T-helper 22 cell (primary cell): ENCODE results near the gene COL23A1.
"Not testable (repeated sequence)": the region's sequence is repeated elsewhere in the genome, so short reads cannot be mapped to it uniquely, and the experiment has no call there.

ENCODE experiments used
- DNase-seq: peaks from one replicate; pipeline ENCODE4 v3.0.0-alpha.2; 2020; ENCODE audit warnings: low read depth

The COL23A1 gene

DNA sequence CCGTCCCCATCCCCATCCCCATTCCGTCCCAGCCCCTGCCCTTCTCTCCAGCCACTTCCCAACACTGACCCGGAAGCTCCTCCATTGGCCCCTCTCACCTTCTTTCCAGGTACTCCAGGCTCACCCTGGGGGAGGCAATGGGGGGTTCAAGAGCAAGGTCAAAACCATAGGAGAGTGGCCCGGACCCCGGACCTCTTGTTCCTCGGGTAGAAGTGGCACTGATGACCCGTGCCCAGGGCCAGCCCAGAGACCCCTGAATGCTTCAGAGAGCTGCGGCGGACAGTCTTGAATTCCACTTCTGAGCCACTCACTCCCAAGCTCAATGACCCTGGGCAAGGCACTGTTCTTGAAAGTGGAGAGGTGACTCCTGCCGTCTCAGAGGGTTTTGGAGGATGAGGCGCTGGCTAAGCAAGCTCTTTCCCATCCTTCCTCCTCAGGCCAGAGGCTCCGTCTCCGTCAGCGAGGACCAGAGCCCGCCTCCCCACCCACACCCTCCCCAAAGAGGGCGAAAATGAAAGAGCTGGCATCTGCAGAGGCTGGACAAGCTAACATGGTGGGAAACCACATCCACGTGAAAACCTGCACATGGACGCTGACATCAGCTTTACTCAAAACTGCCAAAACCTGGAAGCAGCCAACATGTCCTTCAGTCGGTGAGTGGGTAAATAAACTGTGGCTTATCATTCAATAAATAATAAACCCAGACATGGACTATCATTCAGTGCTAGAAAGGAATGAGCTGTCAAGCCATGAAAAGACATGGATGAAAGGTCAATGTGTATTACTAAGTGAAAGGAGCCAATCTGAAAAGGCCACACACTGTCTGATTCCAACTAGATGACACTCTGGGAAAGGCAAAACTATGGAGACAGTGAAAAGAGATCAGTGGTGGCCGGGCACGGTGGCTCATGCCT, 330.3 kb downstream of the COL23A1 start:
- no peak for DNase-seq

DNA sequence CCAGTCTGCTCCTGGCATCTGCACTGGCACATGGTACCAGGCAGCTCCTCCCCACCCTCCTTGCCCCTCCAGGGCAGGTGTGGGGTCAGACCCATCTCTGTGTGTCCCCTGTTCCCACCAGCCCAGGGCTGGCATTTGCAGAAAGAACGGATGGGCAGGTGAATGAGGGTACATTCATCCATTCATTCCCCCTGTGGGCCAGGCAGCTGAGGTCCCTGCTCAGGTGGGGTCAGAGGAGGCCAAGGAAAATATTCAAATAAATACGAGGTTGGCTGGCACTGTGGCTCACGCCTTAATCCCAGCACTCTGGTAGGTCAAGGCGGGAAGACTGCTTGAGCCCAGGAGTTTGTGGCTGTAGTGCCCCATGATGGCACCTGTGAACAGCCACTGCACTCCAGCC, 332.5 kb downstream of the COL23A1 start:
- no peak for DNase-seq

DNA sequence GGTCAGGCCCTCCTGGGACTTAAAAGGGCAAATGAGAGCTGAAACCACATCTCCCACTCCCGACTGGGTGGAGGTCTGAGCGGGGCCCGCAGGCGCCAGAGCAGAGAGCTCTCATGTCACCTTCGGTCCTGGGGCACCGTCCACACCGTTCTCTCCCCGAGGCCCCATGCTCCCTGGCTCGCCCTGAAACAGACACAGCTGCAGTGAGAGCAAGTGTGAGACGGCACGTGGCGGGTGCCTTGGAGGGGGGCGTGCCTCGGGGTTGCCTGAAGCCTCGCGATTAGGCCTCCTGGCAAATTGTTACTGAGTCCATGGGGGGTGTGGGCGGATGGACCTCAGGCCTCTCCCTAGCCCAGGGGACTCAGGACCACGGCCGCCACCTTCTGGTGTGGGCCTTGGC, 333.4 kb downstream of the COL23A1 start:
- DNase-seq = no peak

DNA sequence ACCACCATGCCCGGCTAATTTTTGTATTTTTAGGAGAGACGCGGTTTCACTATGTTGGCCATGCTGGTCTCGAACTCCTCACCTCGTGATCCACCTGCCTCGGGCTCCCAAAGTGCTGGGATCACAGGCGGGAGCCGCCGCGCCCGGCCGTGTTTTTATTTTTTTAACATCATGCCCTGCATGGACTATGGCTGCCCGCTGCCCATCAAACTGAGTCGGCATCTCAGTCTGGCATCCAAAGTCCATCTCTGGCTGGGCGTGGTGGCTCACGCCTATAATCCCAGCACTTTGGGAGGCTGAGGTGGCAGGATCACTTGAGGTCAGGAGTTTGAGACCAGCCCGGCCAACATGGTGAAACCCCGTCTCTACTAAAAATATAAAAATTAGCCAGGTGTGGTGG, 336.6 kb downstream of the COL23A1 start:
- DNase-seq = not testable (repeated sequence)

DNA sequence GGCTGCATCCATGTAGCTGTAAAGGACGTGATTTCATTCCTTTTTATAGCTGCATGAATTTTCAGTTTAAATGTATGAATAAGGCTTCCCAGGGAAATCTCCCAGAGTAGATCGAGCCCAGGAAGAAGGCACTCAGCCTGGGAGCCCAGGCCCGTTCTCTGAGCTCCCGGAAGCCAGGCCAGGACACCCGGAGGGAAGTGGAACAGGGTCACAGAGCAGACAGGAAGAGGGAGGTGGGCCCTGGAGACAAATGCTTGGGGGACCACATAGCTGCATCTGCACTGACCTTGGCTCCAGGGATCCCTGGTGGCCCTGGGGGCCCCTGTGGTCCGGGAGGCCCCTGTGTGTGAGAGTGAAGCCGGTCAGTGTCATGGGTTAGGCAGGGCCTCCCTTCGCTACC, 337.9 kb downstream of the COL23A1 start:
- no peak for DNase-seq

DNA sequence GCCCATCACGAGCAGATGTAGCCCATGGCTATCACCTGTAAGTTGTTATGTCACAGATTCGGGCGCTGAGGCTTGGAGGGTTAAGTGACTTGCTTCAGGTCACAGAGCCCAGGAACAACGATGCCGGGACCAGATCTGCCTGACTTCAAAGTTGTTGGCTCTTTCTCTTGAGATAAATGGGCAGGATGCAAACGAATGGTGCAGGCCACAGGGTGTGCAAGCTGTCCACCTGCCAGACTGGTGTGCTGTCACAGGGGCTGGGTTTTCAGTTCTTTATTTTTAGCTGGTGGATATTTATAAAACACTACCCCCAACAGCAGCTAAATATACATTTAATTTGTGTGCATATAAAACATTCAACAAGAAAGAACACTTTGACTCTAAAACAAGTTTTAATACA, 339.9 kb downstream of the COL23A1 start:
- no peak for DNase-seq

DNA sequence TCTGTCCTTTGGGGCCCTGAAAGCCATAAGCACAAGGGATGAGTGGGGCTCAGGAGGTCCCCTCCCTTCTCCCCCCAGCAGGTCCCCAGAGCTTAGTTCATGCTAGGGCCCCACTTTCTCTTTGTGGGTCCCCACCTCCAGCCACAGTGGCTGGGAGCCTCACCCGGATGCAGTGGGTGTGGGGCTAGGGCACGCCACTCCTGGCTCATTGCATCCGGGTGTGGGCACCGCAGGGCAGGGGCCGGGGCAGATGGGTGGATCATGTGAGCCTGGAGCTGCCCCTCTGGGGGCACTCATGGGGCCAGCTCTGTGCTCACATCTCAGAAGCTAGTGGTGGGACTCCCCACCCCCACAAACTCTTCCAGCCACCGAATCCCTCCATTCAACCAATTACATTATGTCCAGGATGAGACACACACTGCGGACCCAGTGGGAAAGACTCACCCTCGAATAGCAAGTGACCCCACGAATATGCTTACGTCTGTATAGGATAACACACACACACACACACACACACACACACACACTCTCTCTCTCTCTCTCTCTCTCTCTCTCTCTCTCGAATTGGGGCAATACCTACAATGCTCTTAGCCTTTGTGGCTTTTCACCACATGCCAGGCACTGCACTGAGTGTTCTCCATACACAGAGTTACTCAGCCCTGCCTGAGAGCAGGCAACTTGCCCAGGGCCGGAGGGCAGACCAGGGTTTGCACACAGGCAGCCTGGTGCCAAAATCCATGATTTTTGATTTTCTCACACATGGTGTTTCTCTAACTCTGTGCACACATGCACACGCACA, 340.8 kb downstream of the COL23A1 start:
- no peak for DNase-seq

DNA sequence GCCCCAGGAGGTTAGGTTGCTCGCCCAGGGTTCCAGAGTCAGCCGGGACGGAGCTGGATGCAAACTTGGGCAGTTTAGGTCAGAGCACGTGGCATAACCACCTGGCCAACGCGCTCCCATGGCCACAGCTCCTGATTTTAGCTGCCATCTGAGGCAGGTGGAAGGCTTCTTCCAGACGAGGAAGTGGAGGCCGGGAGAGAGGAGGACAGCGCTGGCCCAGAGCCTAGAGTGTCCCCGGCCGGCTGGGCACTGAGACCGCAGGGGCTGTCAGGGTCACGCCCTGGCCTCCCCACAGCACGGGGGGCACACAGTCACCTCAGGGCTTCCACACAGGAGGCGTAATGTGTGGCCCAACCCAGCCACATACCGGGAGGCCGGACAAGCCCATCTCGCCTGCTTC, 341.4 kb downstream of the COL23A1 start:
- DNase-seq = no peak

DNA sequence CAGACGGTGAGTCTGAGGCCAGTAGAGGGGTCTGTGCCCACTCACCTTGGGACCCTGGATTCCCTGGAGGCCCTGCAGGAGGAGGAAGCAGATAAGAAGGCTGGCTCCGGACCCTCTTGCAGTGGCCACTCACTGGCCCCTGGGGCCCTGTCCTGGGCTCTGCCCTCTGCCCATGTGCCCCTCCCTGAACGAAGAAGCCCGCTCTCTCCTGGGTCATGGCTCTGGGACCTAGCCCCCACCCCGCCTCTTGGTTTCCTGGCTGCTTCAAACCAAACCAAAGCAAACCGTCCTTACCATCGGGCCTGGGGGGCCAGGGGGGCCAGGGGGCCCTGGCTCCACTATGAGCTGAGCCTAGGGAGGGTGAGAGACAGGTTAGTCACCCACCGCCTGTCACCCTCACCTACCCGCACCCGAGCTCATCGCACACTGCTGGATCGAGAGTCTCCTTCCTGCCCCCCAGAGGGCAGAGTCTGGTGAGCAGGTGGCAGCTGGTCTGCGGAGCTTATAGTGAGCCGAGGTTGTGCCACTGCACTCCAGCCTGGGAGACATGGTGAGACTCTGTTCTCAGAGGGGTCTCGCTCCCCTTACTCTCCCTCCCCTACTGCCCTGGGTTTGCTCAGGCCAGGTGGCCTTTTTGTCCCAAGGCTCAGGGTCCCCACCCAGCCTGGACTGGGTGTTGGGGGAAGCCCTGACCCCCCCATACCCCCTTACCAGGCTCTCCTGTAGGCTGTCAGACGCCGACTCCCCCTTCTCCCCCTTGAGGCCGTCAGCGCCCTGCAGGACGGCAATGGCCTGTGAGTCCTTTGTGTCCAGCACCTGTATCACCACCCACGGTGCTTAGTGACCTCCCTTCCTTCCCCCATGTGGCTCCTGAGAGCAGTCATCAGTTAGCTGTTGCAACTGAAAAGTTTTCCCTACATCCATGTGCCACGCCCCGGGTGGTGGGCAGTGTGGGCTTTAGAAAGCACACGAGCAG, 342.4 kb downstream of the COL23A1 start:
- DNase-seq = no peak

DNA sequence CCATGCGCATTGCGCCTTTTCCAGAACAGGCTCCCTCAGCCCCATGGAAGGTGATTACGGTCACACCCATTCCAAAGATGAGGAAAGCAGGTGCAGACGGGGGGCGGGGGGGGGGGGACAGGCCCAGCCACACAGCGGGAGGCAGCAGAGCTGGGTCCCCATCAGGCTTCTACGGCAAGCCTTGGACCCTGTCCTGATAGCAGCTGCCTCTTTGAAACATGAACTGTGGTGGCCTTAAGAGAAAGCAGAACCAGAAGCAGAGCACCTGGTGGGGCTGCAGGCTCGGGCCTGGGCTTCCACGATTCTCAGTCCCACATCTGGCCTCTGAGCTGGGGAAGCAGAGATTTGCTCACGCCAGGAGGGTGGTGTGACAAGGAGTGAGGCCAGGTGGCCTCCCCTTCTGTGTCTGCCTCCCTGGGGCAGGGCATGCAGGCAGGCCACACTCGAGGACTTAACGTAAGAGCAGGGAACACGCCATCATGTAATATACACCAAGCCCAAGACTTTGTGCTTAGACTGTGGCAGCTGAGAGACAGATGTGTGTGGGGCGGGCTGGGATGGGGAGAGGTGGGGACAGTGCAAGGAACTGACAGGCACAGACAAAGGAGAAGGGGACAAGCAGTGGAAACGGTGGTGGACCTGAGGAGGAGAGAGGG, 343.4 kb downstream of the COL23A1 start:
- no peak for DNase-seq

DNA sequence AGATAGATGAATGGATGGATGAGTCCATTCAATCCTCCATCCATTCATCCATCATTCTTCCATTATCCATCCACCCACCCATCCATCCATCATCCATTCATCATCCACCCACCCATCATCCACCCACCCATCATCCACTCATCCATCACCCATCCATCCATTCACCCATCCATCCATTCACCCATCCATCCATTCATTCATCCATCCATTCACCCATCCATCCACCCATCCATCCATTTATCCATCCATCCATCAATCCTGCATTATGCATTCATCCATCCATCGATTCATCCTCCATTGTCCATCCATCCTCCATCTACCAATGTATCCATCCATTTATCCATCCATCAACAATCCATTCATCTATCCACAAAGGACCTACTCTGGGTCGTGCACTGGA, 344.8 kb downstream of the COL23A1 start:
- no peak for DNase-seq

DNA sequence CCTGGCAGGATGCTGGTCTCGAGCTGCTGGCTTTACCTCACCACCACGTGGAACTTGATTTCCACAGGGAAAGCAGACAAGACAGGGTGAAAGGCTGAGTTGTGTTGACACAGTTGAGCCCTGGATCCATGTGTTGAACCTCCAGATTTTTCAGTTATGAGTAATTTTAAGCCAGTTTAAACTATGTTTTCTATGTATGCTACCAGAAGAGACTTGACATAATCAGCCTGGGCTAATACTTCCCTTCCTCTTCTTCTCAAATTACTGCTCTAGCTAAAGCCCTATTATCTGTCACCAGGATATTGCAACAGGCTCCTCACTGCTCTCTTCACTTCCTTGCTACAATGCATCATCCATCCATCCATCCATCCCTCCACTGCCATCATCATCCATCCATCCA, 345.6 kb downstream of the COL23A1 start:
- DNase-seq = no peak

DNA sequence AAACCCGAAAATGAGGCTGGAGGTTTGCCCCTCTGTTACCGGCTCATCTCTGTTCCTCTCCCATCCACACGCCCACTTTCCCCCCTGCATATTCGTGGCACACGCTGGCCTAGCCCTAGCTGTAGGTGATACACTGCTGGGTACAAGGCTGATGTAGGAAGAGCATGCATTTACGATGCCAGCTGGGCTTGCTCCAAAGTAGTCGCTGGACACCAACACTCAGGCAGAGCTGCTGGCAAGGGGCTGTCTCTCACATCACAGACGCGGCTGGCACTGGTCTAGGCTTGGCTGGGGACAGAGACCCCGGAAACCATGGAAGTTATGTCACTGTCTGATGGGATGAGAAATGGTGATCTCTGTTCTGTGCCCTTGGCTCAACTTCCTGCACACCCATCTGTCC, 347.8 kb downstream of the COL23A1 start:
- no peak for DNase-seq

DNA sequence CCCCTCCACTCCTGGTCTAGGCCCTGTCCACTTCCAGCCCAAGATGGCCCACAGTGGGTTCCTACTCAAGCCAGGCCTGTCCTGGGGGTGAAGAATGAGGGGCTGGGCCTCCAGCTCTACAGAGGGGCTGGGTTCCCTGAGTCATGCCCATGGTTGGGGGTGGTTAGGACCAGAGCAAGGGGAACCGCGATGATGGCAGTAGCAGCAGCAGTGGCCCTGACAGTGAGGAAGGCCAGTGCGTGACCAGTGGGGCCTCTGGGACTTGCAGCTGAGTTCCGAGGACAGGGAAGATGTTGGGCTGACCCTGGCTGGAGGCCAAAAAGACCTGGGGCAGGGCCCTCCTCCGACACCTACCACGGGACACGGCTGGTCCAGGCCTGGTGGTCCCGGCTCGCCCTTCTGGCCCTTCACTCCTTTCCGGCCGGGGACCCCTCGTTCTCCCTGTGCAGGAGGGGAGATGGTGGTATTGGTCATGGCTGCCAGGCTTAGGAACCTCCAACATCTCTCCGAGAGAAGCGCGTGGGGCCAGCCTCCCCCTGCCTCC, 348.4 kb downstream of the COL23A1 start:
- DNase-seq = no peak

DNA sequence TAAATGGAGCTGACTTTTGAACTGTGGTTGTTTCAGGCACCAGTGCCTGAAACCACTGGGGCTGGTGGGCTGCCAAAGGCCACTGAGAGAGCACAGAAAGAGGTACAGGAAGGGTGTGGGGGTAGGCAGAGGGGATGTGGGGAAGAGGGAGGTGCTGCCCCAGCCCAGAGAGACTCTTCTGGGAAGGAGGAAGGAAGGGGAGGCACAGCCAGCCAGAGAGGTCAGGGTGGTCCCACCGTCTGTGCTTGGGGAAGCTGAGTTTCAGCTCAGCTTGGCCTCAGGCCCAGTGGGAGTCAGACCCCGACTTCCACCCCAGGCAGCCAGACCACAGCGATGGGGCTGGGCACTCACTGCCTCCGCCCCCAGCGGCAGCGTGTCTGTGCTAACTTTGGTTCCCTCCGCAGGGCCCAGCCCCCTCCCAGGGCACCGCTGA, 348.9 kb downstream of the COL23A1 start:
- no peak for DNase-seq

DNA sequence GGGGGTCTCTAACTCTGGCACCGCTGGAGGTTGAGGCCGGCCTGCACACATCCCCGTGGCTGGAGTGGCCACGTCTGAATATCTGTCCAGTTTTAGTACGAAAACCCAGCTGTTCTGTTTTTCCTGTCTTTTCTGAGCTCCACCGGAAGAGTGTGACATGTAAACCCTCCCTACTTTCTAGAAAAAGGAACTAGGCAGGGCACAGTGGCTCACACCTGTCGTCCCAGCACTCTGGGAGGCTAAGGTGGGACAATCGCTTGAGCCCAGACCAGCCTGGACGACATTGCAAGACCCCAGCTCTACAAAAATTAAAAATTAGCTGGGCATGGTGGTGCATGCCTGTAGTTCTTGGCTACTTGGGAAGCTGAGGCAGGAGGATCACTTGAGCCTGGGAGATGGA, 349.4 kb downstream of the COL23A1 start:
- DNase-seq = no peak

DNA sequence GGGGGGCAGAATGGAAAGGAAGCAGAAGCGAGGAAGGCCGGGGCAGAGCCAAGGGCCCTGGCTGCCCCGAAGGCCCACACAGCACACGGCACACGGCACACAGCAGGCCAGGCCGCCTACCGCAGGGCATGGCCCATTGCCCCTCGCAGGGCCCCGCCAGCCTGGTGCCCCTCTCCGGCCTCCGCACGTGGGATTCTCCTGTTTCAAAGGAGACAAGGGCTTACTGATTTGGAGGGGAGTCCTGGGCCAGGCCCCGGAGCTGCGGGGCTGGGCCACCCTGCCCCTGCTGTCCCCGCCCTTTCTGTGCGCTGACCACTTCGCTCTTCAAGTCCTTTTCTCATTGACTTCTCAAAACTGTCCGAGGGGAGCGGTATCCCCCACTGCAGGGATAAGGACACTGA, 349.9 kb downstream of the COL23A1 start:
- no peak for DNase-seq

DNA sequence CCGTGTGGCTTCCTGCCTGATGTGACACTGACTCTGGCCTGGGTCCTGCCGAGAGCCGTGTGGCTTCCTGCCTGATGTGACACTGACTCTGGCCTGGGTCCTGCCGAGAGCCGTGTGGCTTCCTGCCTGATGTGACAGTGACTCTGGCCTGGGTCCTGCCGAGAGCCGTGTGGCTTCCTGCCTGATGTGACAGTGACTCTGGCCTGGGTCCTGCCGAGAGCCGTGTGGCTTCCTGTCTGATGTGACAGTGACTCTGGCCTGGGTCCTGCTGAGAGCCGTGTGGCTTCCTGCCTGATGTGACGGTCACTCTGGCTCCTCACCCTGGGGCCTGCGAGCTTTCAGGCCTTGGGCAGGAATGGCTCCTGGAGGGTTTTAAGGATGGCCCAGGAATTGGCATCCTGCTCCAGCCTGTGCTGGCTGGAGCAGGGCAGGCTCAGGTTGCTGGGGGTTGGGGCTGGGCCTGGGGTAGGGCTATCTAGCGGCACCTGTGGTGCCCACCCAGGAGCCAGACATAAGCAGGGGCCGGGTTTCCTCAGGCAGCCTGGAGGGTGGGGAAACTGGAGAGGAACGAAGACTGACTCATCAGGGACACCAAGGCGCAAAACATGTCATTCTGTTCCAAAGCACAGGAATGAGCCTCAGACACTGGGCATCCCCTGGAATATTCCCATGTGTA, 350.4 kb downstream of the COL23A1 start:
- not testable (repeated sequence) for DNase-seq

DNA sequence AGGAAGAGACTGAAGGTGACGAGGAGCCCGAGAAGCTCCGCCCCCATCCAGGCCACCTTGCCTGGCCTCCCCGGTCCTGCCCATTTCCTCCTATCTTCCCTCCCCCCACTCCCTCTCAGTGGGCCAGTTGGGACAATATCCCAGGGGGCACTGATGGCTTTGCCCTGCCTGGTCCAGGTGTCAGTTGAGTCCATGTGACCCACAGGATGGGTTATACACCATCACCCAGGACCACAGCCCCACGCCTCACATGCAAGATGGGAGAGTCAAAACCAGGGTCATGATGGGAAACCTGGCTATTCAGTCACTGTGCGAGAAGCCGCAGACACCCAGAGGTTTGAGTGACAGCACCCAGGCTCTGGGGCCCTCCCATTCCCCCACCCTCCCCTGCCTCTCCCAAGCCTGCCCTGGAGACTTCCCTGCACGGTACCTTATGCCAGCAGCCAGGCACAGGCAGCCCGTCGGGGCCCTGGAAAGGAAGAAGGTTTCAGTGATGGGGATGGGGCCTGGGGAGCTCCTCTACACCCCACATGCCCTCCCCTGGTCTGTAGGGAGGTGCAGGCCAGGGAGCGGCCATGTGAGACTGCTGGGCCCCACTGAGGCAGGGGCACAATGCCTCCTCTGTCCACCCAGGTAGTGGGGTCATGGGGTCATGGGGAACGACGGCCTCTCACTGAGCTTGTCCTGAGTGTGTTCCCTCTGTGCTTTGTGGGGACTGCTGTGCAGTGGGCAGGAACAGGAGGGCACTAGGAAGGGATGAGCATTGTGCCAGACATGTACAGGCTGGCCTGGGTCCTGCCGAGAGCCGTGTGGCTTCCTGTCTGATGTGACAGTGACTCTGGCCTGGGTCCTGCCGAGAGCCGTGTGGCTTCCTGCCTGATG, 351.2 kb downstream of the COL23A1 start:
- DNase-seq = no peak

DNA sequence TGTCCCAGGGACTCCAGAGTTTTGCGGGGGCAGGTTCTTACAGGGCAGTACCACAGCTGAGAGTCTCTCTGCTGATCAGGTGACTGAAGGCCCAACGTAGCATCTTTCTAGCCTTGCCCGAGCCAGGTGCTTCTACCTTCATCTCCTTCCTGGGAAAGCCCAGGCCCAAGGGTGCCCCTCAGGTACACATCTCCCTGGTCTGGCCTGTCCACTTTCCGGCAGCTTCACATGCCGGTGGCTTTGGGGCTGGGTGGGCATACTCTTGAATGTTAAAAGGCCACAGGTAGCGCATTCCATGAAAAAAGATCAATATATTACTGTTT, 351.9 kb downstream of the COL23A1 start:
- no peak for DNase-seq
